ENCODE data around the gene IRF8.

Gene IRF8

DNA sequence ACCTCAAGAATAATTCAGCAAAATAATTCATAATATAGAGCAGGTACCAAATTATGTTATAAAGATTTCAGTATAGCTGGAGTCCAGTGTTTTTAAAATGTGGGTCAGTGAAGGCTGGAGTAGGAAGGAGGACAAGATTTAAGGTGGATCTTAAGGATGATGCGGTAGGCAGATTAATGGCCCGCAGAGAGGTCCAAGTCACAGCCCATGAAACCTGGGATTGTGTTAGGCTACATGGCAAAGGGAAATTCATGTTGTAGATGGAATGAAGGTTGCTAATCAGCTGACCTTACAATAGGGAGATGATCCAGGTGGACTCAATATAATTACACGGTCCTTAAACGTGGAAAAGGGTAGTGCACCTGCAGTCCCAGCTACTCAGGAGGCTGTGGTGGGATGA lies 6.2 kb upstream of the IRF8 start:
- no peaks in the 10 kb centered on the region for H3K27me3 ChIP-seq (replicated peaks; ENCODE audit: control insufficient read depth, insufficient read depth, low read length)
- H3K36me3 ChIP-seq (ENCODE audit: control insufficient read depth, insufficient read depth, low read length): no peaks in the 10 kb centered on the region
- TF ChIP-seq, protein P1, sequence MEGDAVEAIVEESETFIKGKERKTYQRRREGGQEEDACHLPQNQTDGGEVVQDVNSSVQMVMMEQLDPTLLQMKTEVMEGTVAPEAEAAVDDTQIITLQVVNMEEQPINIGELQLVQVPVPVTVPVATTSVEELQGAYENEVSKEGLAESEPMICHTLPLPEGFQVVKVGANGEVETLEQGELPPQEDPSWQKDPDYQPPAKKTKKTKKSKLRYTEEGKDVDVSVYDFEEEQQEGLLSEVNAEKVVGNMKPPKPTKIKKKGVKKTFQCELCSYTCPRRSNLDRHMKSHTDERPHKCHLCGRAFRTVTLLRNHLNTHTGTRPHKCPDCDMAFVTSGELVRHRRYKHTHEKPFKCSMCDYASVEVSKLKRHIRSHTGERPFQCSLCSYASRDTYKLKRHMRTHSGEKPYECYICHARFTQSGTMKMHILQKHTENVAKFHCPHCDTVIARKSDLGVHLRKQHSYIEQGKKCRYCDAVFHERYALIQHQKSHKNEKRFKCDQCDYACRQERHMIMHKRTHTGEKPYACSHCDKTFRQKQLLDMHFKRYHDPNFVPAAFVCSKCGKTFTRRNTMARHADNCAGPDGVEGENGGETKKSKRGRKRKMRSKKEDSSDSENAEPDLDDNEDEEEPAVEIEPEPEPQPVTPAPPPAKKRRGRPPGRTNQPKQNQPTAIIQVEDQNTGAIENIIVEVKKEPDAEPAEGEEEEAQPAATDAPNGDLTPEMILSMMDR (IDR thresholded peaks at IDR 0.05; ENCODE audit: insufficient read depth, low read length, poor library complexity, severe bottlenecking): no peak
- H3K4me3 ChIP-seq (replicated peaks; ENCODE audit: low read depth, low read length): no peak overlapping the region
- DNase-seq (ENCODE audit: extremely low read depth, insufficient read length): no peak

DNA sequence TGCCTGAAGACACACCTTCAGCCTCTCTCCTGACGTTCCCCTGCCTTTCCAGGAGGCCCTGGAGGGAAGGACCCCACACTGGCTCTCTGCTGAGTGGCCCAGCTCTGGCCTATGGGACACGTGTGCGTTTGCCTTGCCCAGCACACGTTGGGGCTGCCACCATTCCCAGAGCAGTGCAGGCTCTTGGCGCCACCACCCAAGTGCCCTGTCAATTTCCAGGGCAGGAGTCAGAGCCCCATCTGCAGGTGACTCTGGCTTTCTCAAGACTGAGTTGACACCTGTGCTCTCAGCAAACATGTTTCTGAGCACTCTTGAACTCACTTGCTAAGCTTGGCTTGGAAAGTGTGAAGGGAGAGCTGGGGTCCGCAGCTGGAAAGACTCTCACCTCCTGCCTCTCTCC lies 4.7 kb upstream of the IRF8 start:
- Histone ChIP-seq H3K27me3 (replicated peaks; ENCODE audit: control insufficient read depth, insufficient read depth, low read length) (no peaks in the 10 kb centered on the region), H3K36me3 (ENCODE audit: control insufficient read depth, insufficient read depth, low read length) (no peaks in the 10 kb centered on the region), H3K4me3 (replicated peaks; ENCODE audit: low read depth, low read length) (no peak overlapping the region)
- DNase-seq (ENCODE audit: extremely low read depth, insufficient read length): no peak
- TF ChIP-seq, protein P1 (IDR thresholded peaks at IDR 0.05; ENCODE audit: insufficient read depth, low read length, poor library complexity, severe bottlenecking): peak; percentile 49

DNA sequence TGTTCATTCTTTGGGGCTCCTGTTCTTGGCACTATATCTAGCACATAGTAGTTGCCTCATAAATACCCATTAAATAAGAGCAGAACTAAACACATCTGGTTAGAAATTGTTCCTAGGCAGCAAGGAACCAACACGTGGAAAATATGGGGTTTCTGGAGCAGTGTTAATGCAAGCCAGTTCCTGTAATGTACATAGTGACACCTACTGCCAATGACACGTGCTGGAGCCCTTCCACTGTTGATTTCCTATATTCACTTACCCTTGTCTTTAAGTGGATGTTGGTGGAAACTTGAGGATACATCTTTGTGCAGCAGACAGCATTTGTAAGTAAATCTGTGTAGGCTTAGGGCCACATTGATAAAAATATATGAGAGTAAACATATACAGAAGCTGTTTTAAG lies 1.6 kb upstream of the IRF8 start:
- no peak overlapping the region for H3K4me3 ChIP-seq (replicated peaks; ENCODE audit: low read depth, low read length)
- TF ChIP-seq, protein P1 (IDR thresholded peaks at IDR 0.05; ENCODE audit: insufficient read depth, low read length, poor library complexity, severe bottlenecking): peak; percentile 23
- no peak for DNase-seq (ENCODE audit: extremely low read depth, insufficient read length)
- no peaks in the 10 kb centered on the region for H3K36me3 ChIP-seq (ENCODE audit: control insufficient read depth, insufficient read depth, low read length)
- no peaks in the 10 kb centered on the region for H3K27me3 ChIP-seq (replicated peaks; ENCODE audit: control insufficient read depth, insufficient read depth, low read length)

DNA sequence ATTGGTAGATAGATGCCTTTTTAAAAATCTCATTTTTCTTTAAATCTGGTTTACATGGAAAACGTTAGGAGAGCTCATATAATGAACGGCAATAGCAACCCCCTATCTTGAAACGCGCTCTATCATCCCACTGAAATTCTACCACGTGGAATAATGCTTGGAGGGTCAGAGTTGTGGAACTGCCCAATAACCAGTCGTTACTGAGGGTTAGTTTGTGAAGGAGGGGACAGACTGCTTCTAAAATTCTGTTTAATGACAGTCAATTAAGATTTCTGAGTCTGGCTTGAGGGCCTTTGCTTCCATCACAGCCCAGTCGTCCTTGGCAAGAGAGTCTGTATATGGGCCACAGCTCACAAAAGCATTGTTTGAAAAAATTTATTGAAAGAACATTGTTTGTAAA lies 482 bp downstream of the IRF8 start:
- Histone ChIP-seq H3K4me3 (replicated peaks; ENCODE audit: low read depth, low read length) (peak overlapping the region; percentile 91), H3K36me3 (ENCODE audit: control insufficient read depth, insufficient read depth, low read length) (peaks cover 12% of the 10 kb centered on the region), H3K27me3 (replicated peaks; ENCODE audit: control insufficient read depth, insufficient read depth, low read length) (no peaks in the 10 kb centered on the region)
- TF ChIP-seq, protein P1 (IDR thresholded peaks at IDR 0.05; ENCODE audit: insufficient read depth, low read length, poor library complexity, severe bottlenecking): no peak
- no peak for DNase-seq (ENCODE audit: extremely low read depth, insufficient read length)

DNA sequence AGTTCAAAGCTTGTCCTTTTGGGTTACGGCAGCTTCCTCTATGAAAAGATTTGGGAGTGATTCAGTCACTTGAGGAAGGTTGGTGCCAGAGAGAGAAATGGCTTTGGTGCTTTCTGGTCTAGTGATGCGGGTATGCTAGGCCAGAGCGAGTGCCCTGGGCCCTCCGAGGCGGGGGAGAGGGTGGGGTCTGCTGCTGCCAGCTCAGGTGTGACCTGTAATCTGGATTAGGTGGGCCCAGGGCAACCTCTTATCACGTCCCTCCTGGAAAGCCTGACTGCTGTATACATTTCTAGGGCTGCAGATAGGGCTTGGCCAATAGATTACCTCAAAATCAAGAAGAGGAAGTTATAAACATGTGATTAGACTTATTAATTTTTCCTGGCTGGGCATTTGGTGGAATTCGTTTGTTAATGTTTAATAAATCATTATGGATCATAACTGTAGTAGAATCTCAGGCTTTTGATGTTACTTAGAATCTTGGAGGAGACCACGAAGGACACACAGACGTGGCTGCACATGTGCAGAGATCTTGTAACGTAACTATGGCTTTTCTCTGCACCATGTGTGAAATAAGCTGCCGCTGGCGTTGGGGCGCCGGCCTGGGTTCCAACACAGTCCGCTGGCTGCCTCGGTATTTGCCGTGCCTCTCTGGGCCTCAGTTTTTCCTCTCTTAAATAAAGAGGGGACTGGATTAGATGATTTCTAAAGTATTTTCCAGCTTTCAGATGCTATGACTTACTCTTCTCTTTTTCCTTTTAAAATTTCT lies 1.2 kb downstream of the IRF8 start:
- H3K27me3 ChIP-seq (replicated peaks; ENCODE audit: control insufficient read depth, insufficient read depth, low read length): no peaks in the 10 kb centered on the region
- H3K4me3 ChIP-seq (replicated peaks; ENCODE audit: low read depth, low read length): peak overlapping the region; percentile 91
- peaks cover 16% of the 10 kb centered on the region for H3K36me3 ChIP-seq (ENCODE audit: control insufficient read depth, insufficient read depth, low read length)
- TF ChIP-seq, protein P1 (IDR thresholded peaks at IDR 0.05; ENCODE audit: insufficient read depth, low read length, poor library complexity, severe bottlenecking): no peak
- DNase-seq (ENCODE audit: extremely low read depth, insufficient read length): no peak
